Measurements from ENCODE around the gene SART1.

The SART1 gene

GRCh38 chr11:65972116-65972515 is 10.6 kb downstream of the SART1 start:
- DNase-seq (ENCODE audit: low read depth) = no peak
- TF ChIP-seq, protein P1, sequence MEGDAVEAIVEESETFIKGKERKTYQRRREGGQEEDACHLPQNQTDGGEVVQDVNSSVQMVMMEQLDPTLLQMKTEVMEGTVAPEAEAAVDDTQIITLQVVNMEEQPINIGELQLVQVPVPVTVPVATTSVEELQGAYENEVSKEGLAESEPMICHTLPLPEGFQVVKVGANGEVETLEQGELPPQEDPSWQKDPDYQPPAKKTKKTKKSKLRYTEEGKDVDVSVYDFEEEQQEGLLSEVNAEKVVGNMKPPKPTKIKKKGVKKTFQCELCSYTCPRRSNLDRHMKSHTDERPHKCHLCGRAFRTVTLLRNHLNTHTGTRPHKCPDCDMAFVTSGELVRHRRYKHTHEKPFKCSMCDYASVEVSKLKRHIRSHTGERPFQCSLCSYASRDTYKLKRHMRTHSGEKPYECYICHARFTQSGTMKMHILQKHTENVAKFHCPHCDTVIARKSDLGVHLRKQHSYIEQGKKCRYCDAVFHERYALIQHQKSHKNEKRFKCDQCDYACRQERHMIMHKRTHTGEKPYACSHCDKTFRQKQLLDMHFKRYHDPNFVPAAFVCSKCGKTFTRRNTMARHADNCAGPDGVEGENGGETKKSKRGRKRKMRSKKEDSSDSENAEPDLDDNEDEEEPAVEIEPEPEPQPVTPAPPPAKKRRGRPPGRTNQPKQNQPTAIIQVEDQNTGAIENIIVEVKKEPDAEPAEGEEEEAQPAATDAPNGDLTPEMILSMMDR (conservative IDR thresholded peaks at IDR 0.05; ENCODE audit: control insufficient read depth, insufficient read depth, low read depth, low read length) = no peak
- H3K4me3 ChIP-seq (ENCODE audit: control insufficient read depth, low read depth, low read length) = no peak overlapping the region

- TF ChIP-seq, protein P1 (conservative IDR thresholded peaks at IDR 0.05; ENCODE audit: control insufficient read depth, insufficient read depth, low read depth, low read length) = no peak
- DNase-seq (ENCODE audit: low read depth) = peak; percentile 78
- no peak overlapping the region for H3K4me3 ChIP-seq (ENCODE audit: control insufficient read depth, low read depth, low read length)
Measured at GRCh38 chr11:65973439-65974110, 12.0 kb downstream of the SART1 start.

DNA sequence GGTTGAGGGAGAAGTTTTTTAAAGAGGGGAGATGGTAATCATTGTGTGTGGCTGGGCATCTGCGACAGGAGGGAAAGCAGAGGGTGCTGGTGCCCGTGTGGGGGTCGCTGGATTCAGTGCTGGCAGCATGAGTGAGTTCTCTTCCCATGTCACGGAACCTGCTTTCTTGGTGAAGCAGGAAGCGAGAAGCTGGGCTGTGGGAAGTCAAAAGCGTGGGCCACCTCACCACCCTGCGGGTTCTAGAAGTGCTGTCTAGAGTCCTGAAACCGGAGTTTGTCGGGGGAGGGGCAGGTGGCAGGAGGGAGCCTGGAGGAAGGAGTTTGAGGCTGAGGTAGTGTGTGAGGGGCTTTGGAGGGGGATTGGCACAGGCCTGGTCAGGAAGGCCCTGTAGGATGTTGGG is 14.2 kb downstream of the SART1 start:
- TF ChIP-seq, protein P1 (conservative IDR thresholded peaks at IDR 0.05; ENCODE audit: control insufficient read depth, insufficient read depth, low read depth, low read length) = no peak
- H3K4me3 ChIP-seq (ENCODE audit: control insufficient read depth, low read depth, low read length) = no peak overlapping the region
- DNase-seq (ENCODE audit: low read depth) = no peak

- DNase-seq (ENCODE audit: low read depth) = no peak
- H3K4me3 ChIP-seq (ENCODE audit: control insufficient read depth, low read depth, low read length) = no peak overlapping the region
- TF ChIP-seq, protein P1 (conservative IDR thresholded peaks at IDR 0.05; ENCODE audit: control insufficient read depth, insufficient read depth, low read depth, low read length) = no peak
Measured at GRCh38 chr11:65976216-65977176, 15.0 kb downstream of the SART1 start.

GRCh38 chr11:65977621-65978390 is 16.3 kb downstream of the SART1 start:
- TF ChIP-seq, protein P1 (conservative IDR thresholded peaks at IDR 0.05; ENCODE audit: control insufficient read depth, insufficient read depth, low read depth, low read length) = no peak
- DNase-seq (ENCODE audit: low read depth) = no peak
- H3K4me3 ChIP-seq (ENCODE audit: control insufficient read depth, low read depth, low read length) = no peak overlapping the region
